GM21529 (cell line): Measurements from ENCODE around the gene ZNF592.
"Not testable (repeated sequence)": the region's sequence is repeated elsewhere in the genome, so short reads cannot be mapped to it uniquely, and the experiment has no call there.

Source experiments
- ATAC-seq: cut with Tn5 transposase; IDR thresholded peaks from one replicate; pipeline ENCODE4 v1.9.1; 2021; ENCODE audit not compliant: unreplicated experiment

The ZNF592 gene

DNA sequence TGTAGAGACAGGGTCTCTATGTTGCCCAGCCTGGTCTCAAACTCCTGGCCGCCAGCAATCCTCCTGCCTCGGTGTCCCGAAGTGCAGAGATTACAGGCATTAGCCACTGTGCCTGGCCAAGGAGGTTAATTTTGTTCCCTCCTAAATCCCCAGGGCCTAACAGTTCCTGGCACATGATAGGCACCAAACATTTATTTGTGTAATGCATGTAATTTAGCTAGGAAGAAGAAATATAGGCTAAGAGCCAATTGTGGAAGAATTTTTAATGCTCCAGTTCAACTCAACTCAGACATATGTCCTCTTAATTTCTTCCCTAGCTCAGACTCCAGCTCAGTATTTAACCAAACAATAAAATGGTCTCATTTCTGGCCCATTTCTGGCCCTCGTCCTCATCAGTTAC lies 7.7 kb upstream of the ZNF592 start:
- no peak for ATAC-seq

DNA sequence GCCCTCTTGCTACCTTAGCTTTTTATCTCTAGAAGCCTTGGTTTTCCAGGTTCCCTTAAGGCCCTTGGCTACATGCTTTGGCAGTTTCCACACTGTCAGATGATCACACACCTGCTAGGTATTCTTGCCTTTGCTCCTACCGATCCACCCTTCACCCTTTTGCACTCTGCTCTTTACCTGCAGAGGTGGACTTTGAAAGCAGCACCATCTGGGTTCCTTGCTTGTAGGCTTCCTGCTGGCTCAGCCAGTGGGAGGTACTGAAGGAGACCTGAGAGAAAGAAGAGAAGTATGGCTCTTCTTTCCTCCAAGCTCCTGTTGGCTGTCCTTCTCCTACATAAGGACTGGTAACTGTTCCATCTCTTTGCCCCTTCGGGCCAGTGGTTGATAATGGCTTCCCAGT lies 7.3 kb upstream of the ZNF592 start:
- no peak for ATAC-seq

DNA sequence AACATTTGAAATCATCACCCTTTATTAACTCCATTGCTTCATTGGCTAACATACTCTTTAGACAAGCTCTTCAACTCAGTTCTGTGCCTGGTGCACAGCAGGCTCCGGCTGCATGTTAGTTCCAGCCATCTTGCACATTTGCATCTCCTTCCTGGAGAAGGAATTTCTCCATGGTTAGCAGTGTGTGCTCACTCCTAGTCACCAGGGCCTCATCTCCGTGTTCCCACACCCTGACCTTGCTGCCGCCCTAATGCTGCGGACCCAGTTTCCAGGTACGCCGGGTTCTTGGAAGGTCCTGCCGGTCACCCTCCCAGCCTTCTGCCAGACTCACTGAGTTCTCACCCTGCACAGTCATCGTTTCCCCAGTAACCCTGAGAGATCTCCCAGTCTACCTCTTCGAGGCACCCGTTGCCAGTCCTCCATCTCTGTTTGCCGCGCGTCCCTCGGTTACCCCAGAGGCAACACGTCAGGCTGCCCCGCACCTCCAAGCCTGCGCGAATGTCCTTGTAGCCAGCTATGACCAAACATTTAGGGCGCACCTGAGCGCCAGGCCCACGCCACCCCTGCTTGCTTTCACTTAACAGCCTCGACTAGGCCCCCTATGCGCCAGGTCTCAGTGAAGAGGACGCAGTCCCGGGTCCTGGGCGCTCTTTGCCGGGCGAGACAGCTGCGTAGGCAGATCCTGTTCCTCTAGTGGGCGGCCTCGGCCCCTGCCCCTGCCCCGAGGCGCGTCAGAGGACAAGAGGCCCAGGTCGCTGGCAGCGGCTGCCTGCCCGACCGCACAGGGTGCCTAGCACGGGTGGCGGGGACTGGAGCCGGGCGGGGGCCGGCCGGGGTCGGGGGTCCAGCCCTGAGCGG lies 747 bp upstream of the ZNF592 start:
- peak; percentile 40 for ATAC-seq

DNA sequence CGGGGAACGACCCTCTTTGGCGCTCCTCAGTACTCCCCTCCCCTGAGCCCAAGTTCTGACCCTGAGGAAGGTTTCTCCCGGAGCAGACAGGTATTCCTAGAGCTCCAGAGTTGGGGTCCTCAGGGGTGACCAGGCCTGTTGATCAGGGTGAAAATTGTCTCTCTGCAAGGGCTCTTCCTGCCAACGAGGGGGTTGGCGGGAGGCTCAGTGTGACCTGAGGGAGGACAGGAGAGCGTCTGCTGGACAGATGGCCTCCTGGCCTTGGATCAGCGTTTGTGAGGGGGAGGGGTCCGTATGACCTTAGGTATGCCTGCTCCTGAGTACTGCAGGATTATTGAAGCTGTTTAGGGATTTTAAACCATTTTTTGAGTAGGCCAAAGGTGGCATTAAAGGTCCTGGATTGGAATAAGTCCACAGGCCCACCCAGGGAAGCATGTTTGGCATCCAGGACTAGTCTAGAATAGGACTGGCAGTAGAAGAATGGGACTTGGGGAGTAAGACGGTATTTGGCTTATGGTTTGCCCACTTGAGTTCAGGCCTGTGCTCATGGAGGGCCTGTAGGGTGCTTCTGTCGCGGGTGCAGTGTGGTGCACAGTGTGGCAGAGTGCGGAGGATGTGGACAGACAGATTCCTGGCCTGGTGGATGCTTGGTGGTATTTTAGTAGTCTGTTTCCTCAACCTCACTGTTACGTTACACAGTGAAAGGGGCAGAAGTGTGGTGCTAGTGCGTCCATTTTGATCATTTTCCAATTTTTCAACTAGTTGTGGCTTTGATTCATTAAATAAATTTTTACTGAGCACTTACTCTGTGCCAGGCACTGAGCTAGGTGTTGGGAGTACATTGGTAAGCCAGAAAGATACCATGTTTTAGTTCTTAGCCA lies 959 bp downstream of the ZNF592 start:
- ATAC-seq = peak; percentile 2

DNA sequence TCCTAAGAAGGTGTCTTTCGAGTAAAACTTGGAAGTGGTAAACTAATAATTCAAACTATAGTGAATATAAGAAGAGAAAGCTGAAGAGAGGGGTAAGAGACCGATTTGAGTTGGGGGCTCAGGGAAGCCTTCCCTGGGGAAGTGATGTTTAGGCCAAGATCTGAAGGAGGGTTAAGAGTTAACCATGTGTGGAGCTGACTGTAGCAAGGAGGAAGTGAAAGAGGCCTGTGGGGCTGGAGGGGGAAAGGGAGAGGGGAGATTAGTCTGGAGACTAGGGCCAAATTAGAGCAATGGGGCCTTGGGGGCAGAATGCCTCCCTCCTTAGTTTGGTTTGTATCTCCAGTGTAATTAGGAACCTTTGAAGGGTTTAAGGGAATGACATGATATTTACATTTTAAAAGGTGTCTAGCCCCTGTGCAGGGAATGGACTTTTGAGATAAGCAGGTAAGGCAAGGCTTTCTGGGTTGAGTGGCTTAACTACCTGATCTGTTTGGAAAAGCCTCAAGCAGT lies 2.2 kb downstream of the ZNF592 start:
- ATAC-seq = peak; percentile 39

DNA sequence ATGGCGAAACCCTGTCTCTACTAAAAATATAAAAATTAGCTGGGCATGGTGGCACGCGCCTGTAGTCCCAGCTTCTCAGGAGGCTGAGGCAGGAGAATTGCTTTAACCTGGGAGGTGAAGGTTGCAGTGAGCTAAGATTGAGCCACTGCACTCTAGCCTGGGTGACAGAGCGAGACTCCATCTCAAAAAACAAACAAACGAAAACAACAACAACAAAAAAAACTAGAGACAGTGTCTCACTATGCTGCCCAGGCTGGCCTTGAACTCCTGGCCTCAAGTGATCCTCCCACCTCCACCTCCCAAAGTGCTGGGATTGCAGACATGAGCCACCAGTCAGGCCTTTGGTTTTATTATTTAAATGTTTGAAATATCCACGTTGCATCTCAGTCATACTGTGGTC lies 3.3 kb downstream of the ZNF592 start:
- ATAC-seq = not testable (repeated sequence)

DNA sequence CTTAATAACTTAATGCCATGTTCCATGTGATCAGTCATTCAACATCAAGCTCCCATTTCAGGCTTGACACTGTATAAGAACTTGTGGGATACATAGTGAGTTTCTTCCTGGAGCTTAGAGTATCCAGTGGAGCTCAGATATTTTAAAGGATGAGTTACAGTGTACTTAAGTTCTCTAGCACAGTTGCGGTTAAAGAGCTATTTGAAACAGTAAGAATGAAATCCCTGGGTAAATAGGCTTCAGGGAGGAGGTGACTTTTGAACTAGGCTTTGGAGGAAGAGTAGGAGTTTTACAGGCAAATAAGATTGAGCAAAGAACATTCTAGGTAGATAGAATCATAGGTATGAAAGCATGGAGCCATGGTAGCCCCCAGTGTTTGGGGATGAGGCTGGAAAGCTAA lies 3.8 kb downstream of the ZNF592 start:
- no peak for ATAC-seq

DNA sequence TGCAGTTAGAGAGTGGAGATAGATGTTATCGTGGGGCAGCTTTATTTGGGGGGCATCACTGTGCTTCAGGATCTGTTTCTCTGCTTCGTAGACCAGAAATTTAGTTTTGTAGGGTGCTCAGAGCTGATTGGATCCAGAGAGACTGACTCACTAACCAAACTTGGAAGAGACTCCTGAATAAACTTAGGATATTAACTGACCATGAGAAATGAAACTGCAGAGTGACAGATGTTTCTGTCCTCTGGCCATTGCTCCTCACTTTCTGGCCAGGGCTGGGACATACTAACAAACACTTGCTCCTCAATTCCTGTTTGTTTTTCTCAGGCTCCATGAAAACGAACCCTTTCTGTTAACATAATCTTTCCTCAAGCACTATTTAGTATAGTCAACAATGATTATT lies 4.3 kb downstream of the ZNF592 start:
- no peak for ATAC-seq

DNA sequence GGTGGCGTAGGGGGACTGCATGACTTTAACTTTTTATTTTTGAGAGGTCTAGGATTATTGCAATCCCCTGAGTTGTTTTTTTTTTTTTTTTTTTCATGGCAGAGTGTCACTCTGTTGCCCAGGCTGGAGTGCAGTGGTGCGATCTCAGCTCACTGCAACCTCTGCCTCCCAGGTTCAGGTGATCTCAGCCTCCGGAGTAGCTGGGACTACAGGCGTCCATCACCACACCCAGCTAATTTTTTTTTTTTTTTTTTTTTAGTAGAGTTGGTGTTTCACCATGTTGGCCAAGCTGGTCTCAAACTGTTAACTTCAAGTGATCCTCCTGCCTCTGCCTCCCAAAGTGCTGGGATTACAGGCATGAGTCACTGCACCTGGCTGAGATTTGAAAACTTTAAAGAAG lies 6.5 kb downstream of the ZNF592 start:
- ATAC-seq = not testable (repeated sequence)

DNA sequence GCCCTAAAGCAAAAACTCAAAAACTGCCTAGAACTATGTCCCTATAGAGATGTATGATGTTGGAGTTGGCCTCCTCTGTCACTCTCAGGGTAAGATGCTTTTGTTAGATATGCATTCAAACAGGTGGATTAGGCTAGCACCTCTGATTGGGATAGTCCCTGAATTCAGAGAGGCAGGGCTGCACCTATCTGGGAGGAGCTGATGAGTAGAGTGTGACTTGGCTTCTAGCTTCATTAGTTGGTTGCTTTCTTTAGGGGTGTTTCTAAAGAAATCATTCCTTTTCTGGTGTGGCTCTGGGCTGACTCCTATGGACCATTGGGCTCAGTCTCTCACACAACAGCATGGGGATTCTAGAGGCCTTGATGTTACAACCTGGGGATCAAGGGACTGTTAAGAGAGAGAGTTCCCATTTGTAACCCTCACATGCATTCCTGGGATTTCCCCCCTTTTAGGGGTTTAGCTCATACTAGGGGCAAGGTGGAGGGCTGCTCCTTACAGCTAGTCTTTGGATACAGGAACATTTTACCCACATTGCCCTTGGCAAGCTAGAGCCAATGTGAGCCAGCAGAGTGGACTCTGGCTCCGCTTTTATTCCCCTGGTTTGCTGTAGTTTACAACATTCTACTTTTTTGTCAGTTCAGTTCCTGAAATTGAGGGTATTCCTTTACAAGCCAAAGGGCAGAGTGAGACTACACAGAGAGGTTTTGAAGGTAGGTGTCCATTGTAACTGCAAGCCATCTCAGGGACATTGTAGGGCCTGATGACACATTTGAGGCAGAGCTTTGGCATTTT lies 7.5 kb downstream of the ZNF592 start:
- ATAC-seq = no peak

DNA sequence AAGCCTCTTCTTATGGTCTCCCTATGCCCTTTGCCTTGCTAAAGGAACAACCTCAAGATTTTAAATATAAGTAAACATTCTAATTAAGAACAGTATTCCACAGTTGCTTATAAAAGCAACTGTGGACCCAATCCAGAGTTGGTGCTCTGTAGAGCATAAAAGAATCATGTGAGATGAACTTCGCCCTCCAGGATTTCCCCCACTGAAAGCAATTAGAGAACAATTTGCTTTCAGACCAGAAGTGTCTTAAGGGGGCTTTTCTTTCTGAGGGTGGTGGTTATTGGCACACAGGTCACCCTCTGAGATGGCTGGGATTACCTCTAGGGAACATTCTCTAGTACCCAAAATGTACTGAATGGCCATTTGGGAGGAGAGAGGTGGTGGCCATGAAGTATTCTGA lies 10.6 kb downstream of the ZNF592 start:
- no peak for ATAC-seq

DNA sequence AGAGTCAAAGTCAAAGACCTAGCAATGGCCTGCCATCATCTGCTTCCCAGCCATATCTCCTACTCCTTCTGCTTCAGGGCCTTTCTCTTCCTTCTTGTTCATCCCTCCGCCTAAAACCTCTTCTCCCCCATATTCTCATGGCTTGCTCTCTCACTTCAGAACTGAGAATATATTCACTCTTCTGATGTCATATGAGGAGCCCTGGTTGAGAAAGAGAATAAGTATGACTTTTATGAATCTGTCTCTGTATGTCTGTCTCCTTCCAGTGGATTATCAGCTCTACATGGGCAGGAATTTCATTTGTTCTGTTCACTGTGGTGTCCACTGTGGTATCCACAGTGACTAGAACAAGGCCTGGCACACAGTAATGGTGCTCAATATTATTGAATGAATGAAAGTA lies 11.8 kb downstream of the ZNF592 start:
- no peak for ATAC-seq

DNA sequence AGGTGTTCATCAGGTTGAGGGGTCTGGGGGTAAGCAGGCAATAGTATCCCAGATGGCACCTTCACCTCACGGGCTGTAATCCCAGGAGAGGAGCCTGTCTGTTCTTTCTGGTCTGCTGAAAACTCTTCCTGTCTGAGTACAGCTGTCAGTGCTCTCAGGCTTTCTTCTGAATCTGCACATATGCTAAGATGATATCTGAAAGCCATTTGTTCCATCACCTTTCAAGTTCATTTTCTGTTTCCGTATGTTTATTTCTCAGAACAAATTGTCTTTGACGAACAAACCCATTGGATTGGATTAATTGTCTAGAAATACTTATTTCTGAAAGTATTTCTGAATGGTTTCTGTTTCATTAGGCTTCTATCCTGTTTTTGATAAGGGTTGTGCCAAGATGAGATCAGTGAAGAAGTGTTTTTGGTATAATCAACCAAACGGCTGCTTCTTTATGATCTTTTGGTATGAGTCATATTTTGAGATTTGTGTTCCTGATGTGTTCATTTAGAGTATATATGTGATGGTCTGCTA lies 13.3 kb downstream of the ZNF592 start:
- ATAC-seq = peak; percentile 59

DNA sequence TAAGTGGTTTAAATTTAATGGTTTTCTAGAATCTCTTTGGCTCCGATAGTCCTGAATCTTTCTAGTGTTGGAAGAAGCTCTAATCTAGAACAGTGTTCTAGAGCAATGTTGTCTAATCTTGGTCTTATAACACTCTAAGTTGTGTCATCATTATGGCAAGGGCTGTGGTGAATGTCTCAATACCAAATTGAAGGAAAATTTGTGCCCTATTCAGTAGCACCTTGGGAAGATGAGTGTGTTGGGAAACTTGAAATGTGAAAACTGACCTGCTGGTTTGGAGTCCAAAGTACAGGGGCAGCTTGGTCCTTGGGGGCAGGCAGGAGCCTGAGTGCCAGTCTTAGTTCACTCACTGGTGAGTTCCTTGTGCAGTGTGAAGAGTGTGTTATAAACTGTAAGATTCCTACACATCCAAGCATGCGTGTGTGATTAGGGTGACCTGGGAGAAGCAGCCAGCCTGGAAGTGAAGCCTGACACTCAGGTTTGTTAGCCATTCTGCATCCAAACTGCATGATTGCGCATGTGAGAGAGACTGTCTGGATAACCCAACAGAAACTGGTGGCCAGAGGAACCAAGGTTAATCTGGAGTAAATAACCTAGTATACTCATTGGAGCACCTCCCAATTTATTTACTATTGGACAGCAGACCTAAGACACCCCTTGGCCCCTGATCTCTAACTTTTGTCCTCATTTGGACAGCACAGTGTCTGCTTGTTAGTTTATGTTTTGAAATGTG lies 14.6 kb downstream of the ZNF592 start:
- ATAC-seq = no peak

DNA sequence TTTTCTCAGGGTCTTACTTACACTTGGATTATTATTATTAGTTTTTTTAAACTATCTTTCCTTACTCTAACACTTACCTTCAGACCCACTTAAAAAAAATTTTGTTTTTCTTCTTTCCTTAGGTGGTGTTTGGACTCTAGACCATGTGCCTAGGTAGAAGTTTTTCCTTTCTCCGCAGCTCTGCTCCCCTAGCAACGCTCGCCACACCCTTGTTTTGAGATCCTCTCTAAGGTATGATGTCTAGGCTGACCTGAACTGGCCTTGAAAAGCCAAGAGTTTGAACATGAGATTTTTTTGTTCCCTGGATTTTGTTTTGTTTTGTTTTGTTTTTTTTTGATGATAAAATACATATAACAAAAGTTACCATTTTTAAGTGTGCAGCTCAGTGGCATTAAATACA lies 16.2 kb downstream of the ZNF592 start:
- no peak for ATAC-seq

DNA sequence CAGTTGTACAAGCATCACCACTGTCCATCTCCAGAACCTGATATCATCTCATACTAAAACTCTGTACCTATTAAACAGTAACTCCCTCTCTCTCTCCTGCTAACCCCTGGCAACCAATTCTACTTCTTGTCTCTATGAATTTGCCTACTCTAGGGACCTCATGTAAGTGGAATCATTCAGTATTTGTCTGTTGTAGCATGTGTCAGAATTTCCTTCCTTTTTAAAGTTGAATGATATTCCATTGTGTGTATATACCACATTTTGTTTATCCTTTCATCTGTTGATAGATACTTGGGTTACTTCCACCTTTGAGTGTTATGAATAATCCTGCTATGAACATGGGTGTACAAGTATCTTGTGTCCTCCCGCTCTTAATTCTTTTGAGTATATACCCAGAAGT lies 16.6 kb downstream of the ZNF592 start:
- no peak for ATAC-seq

DNA sequence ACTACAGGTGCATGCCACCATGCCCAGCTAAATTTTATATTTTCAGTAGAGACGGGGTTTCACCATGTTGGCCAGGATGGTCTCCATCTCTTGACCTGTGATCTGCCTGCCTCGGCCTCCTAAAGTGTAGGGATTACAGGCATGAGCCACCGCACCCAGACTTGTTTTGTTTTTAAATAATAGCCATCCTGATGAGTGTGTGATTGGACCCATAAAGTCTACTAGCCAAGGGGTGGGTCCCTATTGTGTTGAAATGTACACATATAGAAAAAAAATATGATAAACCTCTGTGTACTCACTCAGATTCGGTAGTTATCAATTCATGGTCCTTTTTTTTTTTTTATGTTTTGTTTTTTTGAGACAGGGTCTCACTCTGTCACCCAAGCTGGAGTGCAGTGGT lies 17.3 kb downstream of the ZNF592 start:
- ATAC-seq = no peak

DNA sequence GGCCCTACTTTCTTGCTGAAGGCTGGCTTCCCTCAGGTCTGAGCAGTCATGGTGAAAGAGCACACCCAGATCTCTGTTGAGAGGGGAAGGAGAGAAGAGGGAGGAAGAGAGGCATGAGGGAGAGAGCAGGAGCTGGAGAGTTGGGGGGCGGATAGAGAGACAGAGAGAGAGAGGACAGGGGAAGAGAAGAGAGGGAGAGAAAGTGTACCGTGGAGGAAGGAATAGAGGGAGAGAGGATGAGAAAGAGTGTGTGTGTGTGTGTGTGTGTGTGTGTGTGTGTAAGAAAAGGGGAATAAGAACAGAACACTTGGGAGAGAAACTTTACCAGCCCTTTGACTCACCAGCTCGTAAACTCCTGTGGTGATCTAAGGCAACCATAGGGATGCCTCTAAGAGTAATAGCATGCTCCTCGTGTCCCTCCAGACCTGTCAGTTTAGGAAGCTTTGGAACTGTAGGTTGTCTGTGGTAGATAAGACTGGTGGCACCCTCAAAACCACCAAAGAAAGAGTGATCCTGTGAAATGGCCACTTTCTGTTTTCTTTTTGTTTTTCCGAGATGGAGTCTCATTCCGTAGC lies 18.2 kb downstream of the ZNF592 start:
- no peak for ATAC-seq

DNA sequence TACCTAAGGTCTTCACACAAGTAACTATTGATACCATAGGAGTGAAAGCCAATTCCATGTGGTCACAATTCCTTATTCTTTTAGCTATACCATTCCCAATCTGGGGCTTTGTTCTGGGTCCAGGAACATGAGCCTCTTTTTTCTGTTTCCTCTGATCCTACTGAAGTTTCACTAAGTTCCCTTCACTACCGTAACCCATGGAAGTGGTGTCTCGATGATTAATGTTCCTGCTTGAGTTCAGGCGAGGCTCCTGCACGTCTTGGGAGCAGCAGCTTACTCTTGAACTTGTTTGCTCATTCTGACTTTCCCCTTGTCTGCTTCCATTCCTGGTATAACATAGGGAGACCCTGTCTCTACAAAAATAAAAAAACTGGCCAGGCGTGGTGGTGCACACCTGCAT lies 23.6 kb downstream of the ZNF592 start:
- no peak for ATAC-seq

DNA sequence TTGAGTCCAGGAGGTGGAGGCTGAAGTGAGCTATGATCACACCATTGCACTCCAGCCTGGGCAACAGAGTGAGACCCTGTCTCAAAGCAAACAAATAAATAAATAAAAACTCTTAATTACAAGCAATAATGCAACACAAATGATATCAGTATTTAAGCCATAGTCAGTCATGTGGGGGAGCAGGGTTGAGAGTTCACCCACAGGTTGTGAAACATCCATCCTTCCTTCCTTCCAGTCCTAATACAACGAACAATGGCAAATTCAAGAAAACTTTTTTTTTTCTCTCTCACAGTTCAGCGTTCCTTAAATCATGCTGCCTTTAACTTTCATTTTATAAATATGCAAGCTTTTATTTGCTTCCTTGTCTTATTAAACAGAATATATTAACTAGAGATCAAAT lies 24.1 kb downstream of the ZNF592 start:
- ATAC-seq = no peak
